Measurements from ENCODE around the gene CCDC92. TPM values are rescaled to one million over a fixed set of nuclear protein-coding genes. Genes with fewer than 3 reads are reported as not detected.

Gene CCDC92
- polyA plus RNA-seq, 2 donors = 14.0 to 17.5 TPM

GRCh38 chr12:123934016-123934620, 38.5 kb downstream of the CCDC92 start:
- Histone ChIP-seq H3K9me3 (ENCODE audit: control insufficient read depth in 2 of 2, insufficient read depth in 1 of 2, low read depth in 1 of 2, low read length in 1 of 2) (peaks cover 0 to 2% of the 10 kb centered on the region in 2 donors), H3K36me3 (ENCODE audit: control insufficient read depth in 2 of 2, insufficient read depth in 2 of 2, low read length in 1 of 2) (peaks cover 0 to 14% of the 10 kb centered on the region in 2 donors), H3K27ac (ENCODE audit: low read depth in 2 of 2, low read length in 1 of 2) (no peak overlapping the region), H3K27me3 (ENCODE audit: control insufficient read depth in 1 of 2, insufficient read depth in 2 of 2, low read length in 2 of 2) (no peaks in the 10 kb centered on the region), H3K4me3 (ENCODE audit: low read depth in 1 of 2, low read length in 2 of 2) (no peak overlapping the region), H3K4me1 (ENCODE audit: control insufficient read depth in 2 of 2, insufficient read depth in 2 of 2, low read length in 1 of 2) (peaks cover 0 to 2% of the 10 kb centered on the region in 2 donors)
- WGBS, 2 donors = 85 to 88% methylated on average over 11 of the region's 11 CpGs

DNA sequence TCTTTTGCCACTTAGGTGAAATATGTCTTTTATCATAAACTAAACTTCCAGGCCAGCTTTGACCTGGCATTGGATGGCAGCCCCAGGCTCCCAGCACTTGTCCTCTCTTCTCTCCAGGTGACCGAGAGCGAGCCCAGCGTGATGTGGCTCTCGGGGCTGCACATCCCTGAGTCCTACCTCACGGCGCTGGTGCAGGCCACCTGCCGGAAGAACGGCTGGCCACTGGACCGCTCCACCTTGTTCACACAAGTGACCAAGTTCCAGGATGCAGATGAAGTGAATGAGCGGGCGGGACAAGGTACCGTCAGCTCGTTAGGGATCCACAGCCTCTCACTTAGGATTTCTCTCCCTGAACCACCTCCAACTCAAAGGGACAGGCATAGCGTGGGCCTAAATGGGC, 39.4 kb downstream of the CCDC92 start:
- Histone ChIP-seq H3K4me1 (ENCODE audit: control insufficient read depth in 2 of 2, insufficient read depth in 2 of 2, low read length in 1 of 2) (peaks cover 1 to 2% of the 10 kb centered on the region in 2 donors), H3K27ac (ENCODE audit: low read depth in 2 of 2, low read length in 1 of 2) (no peak overlapping the region), H3K9me3 (ENCODE audit: control insufficient read depth in 2 of 2, insufficient read depth in 1 of 2, low read depth in 1 of 2, low read length in 1 of 2) (peaks cover 0 to 4% of the 10 kb centered on the region in 2 donors), H3K4me3 (ENCODE audit: low read depth in 1 of 2, low read length in 2 of 2) (no peak overlapping the region), H3K27me3 (ENCODE audit: control insufficient read depth in 1 of 2, insufficient read depth in 2 of 2, low read length in 2 of 2) (no peaks in the 10 kb centered on the region), H3K36me3 (ENCODE audit: control insufficient read depth in 2 of 2, insufficient read depth in 2 of 2, low read length in 1 of 2) (peaks cover 0 to 14% of the 10 kb centered on the region in 2 donors)
- WGBS, 2 donors = 91 to 94% methylated on average over 14 of the region's 14 CpGs

DNA sequence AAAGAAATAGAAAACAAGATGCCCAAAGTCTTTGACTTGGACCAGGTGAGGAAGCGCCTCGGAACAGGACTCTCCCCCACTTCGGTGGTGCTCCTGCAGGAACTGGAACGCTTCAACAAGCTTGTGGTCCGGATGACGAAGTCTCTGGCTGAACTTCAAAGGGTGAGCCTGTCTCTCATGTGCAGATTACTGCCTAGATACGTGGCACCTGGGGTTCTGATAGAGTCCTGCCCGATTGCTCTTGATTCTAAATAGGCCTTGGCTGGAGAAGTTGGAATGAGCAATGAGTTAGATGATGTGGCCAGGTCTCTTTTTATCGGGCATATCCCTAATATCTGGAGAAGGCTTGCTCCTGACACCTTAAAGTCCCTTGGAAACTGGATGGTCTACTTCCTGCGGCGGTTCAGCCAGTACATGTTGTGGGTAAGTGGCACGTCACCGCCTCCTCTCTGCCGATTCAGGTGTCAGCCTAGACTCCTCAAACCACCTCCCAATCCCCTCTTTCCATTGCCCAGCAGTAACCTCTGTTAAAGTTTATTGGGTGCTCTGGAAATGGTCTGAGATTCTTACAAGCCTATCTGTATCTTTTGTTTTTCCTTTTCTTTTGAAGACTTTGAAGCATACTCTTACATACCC, 40.8 kb downstream of the CCDC92 start:
- no peaks in the 10 kb centered on the region for H3K27me3 ChIP-seq (ENCODE audit: control insufficient read depth in 1 of 2, insufficient read depth in 2 of 2, low read length in 2 of 2)
- H3K4me1 ChIP-seq (ENCODE audit: control insufficient read depth in 2 of 2, insufficient read depth in 2 of 2, low read length in 1 of 2) = peaks cover 0 to 3% of the 10 kb centered on the region in 2 donors
- H3K27ac ChIP-seq (ENCODE audit: low read depth in 2 of 2, low read length in 1 of 2) = no peak overlapping the region
- 78 to 81% methylated on average over 14 of the region's 14 CpGs for WGBS, 2 donors
- H3K4me3 ChIP-seq (ENCODE audit: low read depth in 1 of 2, low read length in 2 of 2) = no peak overlapping the region
- H3K9me3 ChIP-seq (ENCODE audit: control insufficient read depth in 2 of 2, insufficient read depth in 1 of 2, low read depth in 1 of 2, low read length in 1 of 2) = peaks cover 0 to 4% of the 10 kb centered on the region in 2 donors
- H3K36me3 ChIP-seq (ENCODE audit: control insufficient read depth in 2 of 2, insufficient read depth in 2 of 2, low read length in 1 of 2) = peaks cover 0 to 8% of the 10 kb centered on the region in 2 donors

- Histone ChIP-seq H3K36me3 (ENCODE audit: control insufficient read depth in 2 of 2, insufficient read depth in 2 of 2, low read length in 1 of 2) (no peaks in the 10 kb centered on the region), H3K4me1 (ENCODE audit: control insufficient read depth in 2 of 2, insufficient read depth in 2 of 2, low read length in 1 of 2) (peaks cover 0 to 3% of the 10 kb centered on the region in 2 donors), H3K27ac (ENCODE audit: low read depth in 2 of 2, low read length in 1 of 2) (no peak overlapping the region), H3K9me3 (ENCODE audit: control insufficient read depth in 2 of 2, insufficient read depth in 1 of 2, low read depth in 1 of 2, low read length in 1 of 2) (peaks cover 0 to 4% of the 10 kb centered on the region in 2 donors), H3K4me3 (ENCODE audit: low read depth in 1 of 2, low read length in 2 of 2) (no peak overlapping the region), H3K27me3 (ENCODE audit: control insufficient read depth in 1 of 2, insufficient read depth in 2 of 2, low read length in 2 of 2) (no peaks in the 10 kb centered on the region)
- WGBS, 2 donors = 88% methylated on average over 9 of the region's 9 CpGs
Measured at GRCh38 chr12:123929946-123930583, 42.6 kb downstream of the CCDC92 start.

DNA sequence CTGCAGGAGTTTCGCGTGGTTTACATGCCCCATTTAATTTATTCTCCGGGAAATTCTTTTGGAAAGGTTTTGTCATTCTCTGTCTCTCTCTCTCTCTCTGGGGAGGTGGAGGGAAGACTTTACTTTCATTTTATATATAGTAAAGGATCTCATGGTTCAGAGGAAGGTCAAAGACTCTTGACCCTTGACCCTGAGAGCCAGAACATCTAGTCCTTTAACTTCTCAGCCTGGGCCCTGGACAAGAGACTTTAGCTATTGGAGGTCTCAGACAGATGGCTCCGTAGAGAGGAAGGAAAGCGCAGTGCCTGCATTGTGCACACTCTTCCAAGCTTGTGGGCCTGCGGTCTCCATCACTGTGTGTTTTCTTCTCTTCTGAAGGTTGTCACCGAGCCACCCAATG, 43.7 kb downstream of the CCDC92 start:
- Histone ChIP-seq H3K4me3 (ENCODE audit: low read depth in 1 of 2, low read length in 2 of 2) (no peak overlapping the region), H3K36me3 (ENCODE audit: control insufficient read depth in 2 of 2, insufficient read depth in 2 of 2, low read length in 1 of 2) (no peaks in the 10 kb centered on the region), H3K27me3 (ENCODE audit: control insufficient read depth in 1 of 2, insufficient read depth in 2 of 2, low read length in 2 of 2) (no peaks in the 10 kb centered on the region), H3K4me1 (ENCODE audit: control insufficient read depth in 2 of 2, insufficient read depth in 2 of 2, low read length in 1 of 2) (peaks cover 0 to 3% of the 10 kb centered on the region in 2 donors), H3K27ac (ENCODE audit: low read depth in 2 of 2, low read length in 1 of 2) (no peak overlapping the region), H3K9me3 (ENCODE audit: control insufficient read depth in 2 of 2, insufficient read depth in 1 of 2, low read depth in 1 of 2, low read length in 1 of 2) (peaks cover 0 to 4% of the 10 kb centered on the region in 2 donors)
- 75 to 80% methylated on average over 7 of the region's 7 CpGs for WGBS, 2 donors

DNA sequence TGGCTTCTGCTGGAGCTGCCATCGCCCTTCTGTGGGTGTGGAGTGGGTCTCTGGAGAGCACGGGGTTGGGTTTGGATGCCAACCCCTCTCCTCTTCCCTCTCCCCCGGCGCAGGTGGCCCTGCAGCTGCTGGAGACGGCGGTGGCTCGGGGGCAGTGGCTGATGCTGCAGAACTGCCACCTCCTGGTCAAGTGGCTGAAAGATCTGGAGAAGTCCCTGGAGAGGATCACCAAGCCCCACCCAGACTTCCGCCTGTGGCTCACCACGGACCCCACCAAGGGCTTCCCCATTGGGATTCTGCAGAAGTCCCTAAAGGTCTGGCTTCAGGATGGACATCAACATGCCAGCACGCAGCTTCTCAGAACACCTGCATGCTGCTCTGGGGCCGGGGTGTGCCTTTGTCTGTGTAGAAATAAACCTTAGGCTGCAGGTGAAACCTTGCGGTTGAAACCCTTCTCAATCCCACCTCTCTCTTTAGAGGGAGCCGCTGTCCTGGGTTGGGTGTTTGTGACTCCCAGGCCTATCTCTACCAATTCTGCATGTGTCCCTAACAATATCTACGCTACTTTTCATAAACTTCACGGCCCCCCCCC, 44.3 kb downstream of the CCDC92 start:
- Histone ChIP-seq H3K4me3 (ENCODE audit: low read depth in 1 of 2, low read length in 2 of 2) (no peak overlapping the region), H3K4me1 (ENCODE audit: control insufficient read depth in 2 of 2, insufficient read depth in 2 of 2, low read length in 1 of 2) (peaks cover 0 to 3% of the 10 kb centered on the region in 2 donors), H3K9me3 (ENCODE audit: control insufficient read depth in 2 of 2, insufficient read depth in 1 of 2, low read depth in 1 of 2, low read length in 1 of 2) (peaks cover 0 to 4% of the 10 kb centered on the region in 2 donors), H3K27me3 (ENCODE audit: control insufficient read depth in 1 of 2, insufficient read depth in 2 of 2, low read length in 2 of 2) (no peaks in the 10 kb centered on the region), H3K27ac (ENCODE audit: low read depth in 2 of 2, low read length in 1 of 2) (no peak overlapping the region), H3K36me3 (ENCODE audit: control insufficient read depth in 2 of 2, insufficient read depth in 2 of 2, low read length in 1 of 2) (no peaks in the 10 kb centered on the region)
- WGBS, 2 donors = 75 to 79% methylated on average over 15 of the region's 15 CpGs

- Histone ChIP-seq H3K4me1 (ENCODE audit: control insufficient read depth in 2 of 2, insufficient read depth in 2 of 2, low read length in 1 of 2) (peaks cover 0 to 3% of the 10 kb centered on the region in 2 donors), H3K36me3 (ENCODE audit: control insufficient read depth in 2 of 2, insufficient read depth in 2 of 2, low read length in 1 of 2) (no peaks in the 10 kb centered on the region), H3K4me3 (ENCODE audit: low read depth in 1 of 2, low read length in 2 of 2) (no peak overlapping the region), H3K27ac (ENCODE audit: low read depth in 2 of 2, low read length in 1 of 2) (no peak overlapping the region), H3K9me3 (ENCODE audit: control insufficient read depth in 2 of 2, insufficient read depth in 1 of 2, low read depth in 1 of 2, low read length in 1 of 2) (peaks cover 0 to 2% of the 10 kb centered on the region in 2 donors), H3K27me3 (ENCODE audit: control insufficient read depth in 1 of 2, insufficient read depth in 2 of 2, low read length in 2 of 2) (no peaks in the 10 kb centered on the region)
- 90 to 93% methylated on average over 4 of the region's 4 CpGs for WGBS, 2 donors
Measured at GRCh38 chr12:123924539-123924938, 48.1 kb downstream of the CCDC92 start.

- no peaks in the 10 kb centered on the region for H3K9me3 ChIP-seq (ENCODE audit: control insufficient read depth in 2 of 2, insufficient read depth in 1 of 2, low read depth in 1 of 2, low read length in 1 of 2)
- peaks cover 0 to 3% of the 10 kb centered on the region in 2 donors for H3K4me1 ChIP-seq (ENCODE audit: control insufficient read depth in 2 of 2, insufficient read depth in 2 of 2, low read length in 1 of 2)
- H3K27me3 ChIP-seq (ENCODE audit: control insufficient read depth in 1 of 2, insufficient read depth in 2 of 2, low read length in 2 of 2) = no peaks in the 10 kb centered on the region
- H3K36me3 ChIP-seq (ENCODE audit: control insufficient read depth in 2 of 2, insufficient read depth in 2 of 2, low read length in 1 of 2) = no peaks in the 10 kb centered on the region
- 71 to 73% methylated on average over 7 of the region's 7 CpGs for WGBS, 2 donors
- no peak overlapping the region for H3K27ac ChIP-seq (ENCODE audit: low read depth in 2 of 2, low read length in 1 of 2)
- no peak overlapping the region for H3K4me3 ChIP-seq (ENCODE audit: low read depth in 1 of 2, low read length in 2 of 2)
Measured at GRCh38 chr12:123923927-123924326, 48.7 kb downstream of the CCDC92 start.

DNA sequence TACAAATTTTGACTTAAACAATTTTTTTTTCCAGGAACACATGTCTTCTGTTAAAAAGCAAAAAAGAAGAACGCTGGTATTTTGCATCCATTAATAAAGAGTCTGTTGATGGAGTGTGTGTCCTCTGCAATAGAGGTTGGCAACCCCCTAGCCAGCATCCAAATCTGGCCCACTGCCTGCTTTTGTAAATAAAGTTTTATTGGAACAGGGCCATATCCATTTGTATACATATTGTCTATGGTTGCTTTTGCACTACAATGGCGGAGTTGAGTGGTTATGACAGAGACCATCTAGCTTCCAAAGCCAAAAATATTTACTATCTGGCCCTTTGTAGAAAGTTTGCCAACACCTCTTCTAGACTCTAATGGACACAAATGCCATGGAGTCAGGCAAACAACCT, 49.6 kb downstream of the CCDC92 start:
- WGBS, 2 donors = 88 to 100% methylated on average over 2 of the region's 2 CpGs
- no peak overlapping the region for H3K4me3 ChIP-seq (ENCODE audit: low read depth in 1 of 2, low read length in 2 of 2)
- H3K9me3 ChIP-seq (ENCODE audit: control insufficient read depth in 2 of 2, insufficient read depth in 1 of 2, low read depth in 1 of 2, low read length in 1 of 2) = no peaks in the 10 kb centered on the region
- no peaks in the 10 kb centered on the region for H3K27me3 ChIP-seq (ENCODE audit: control insufficient read depth in 1 of 2, insufficient read depth in 2 of 2, low read length in 2 of 2)
- H3K27ac ChIP-seq (ENCODE audit: low read depth in 2 of 2, low read length in 1 of 2) = no peak overlapping the region
- H3K36me3 ChIP-seq (ENCODE audit: control insufficient read depth in 2 of 2, insufficient read depth in 2 of 2, low read length in 1 of 2) = no peaks in the 10 kb centered on the region
- H3K4me1 ChIP-seq (ENCODE audit: control insufficient read depth in 2 of 2, insufficient read depth in 2 of 2, low read length in 1 of 2) = no peaks in the 10 kb centered on the region
